Stimulated activated CD8-positive, alpha-beta memory T cell treated with anti-CD3 and anti-CD28 coated beads, Interleukin-15, amount 100 ng/mL, for 24 hours (primary cell): ENCODE results near the gene CDKL5.

ENCODE experiments used
- DNase-seq: peaks from one replicate; pipeline ENCODE4 v3.0.0-alpha.2; 2020; ENCODE audit warnings: low read depth

CDKL5 gene

GRCh38 chrX:18649498-18649951 is 224.1 kb downstream of the CDKL5 start:
- no peak for DNase-seq

GRCh38 chrX:18650662-18651061 is 225.3 kb downstream of the CDKL5 start:
- no peak for DNase-seq

- DNase-seq = no peak
Observed at GRCh38 chrX:18652636-18653035, 227.2 kb downstream of the CDKL5 start.

- DNase-seq = no peak
Observed at GRCh38 chrX:18654875-18655836, 229.7 kb downstream of the CDKL5 start.

GRCh38 chrX:18661273-18661672 is 235.9 kb downstream of the CDKL5 start:
- no peak for DNase-seq

- DNase-seq = no peak
Observed at GRCh38 chrX:18664947-18665346, 239.5 kb downstream of the CDKL5 start.

- no peak for DNase-seq
Observed at GRCh38 chrX:18666614-18667013, 241.2 kb downstream of the CDKL5 start.

GRCh38 chrX:18668071-18668835 is 242.8 kb downstream of the CDKL5 start:
- no peak for DNase-seq

- DNase-seq = no peak
Observed at GRCh38 chrX:18672008-18672407, 246.6 kb downstream of the CDKL5 start, which contains the start of gene RS1. Gene RS1 (minus strand): TSS chrX:18672108. CDS start chrX:18672068, 40 bp downstream.

- DNase-seq = peak; percentile 1
Observed at GRCh38 chrX:18674417-18674787, 249.0 kb downstream of the CDKL5 start.

- DNase-seq = peak; percentile 48
Observed at GRCh38 chrX:18674788-18675735, 249.7 kb downstream of the CDKL5 start.

GRCh38 chrX:18676050-18676449 is 250.6 kb downstream of the CDKL5 start:
- no peak for DNase-seq

- no peak for DNase-seq
Observed at GRCh38 chrX:18676470-18676869, 251.1 kb downstream of the CDKL5 start.

GRCh38 chrX:18677161-18677869 is 251.9 kb downstream of the CDKL5 start:
- DNase-seq = no peak

GRCh38 chrX:18681996-18682395 is 256.6 kb downstream of the CDKL5 start:
- DNase-seq = no peak

- DNase-seq = no peak
Observed at GRCh38 chrX:18682979-18683387, 257.6 kb downstream of the CDKL5 start.

- no peak for DNase-seq
Observed at GRCh38 chrX:18687856-18688495, 262.6 kb downstream of the CDKL5 start.

- no peak for DNase-seq
Observed at GRCh38 chrX:18691431-18691830, 266.0 kb downstream of the CDKL5 start.

GRCh38 chrX:18692541-18692940 is 267.1 kb downstream of the CDKL5 start:
- DNase-seq = no peak

- no peak for DNase-seq
Observed at GRCh38 chrX:18696653-18697052, 271.2 kb downstream of the CDKL5 start.
